ENCODE results near the gene ITGA11.

Gene ITGA11

DNA sequence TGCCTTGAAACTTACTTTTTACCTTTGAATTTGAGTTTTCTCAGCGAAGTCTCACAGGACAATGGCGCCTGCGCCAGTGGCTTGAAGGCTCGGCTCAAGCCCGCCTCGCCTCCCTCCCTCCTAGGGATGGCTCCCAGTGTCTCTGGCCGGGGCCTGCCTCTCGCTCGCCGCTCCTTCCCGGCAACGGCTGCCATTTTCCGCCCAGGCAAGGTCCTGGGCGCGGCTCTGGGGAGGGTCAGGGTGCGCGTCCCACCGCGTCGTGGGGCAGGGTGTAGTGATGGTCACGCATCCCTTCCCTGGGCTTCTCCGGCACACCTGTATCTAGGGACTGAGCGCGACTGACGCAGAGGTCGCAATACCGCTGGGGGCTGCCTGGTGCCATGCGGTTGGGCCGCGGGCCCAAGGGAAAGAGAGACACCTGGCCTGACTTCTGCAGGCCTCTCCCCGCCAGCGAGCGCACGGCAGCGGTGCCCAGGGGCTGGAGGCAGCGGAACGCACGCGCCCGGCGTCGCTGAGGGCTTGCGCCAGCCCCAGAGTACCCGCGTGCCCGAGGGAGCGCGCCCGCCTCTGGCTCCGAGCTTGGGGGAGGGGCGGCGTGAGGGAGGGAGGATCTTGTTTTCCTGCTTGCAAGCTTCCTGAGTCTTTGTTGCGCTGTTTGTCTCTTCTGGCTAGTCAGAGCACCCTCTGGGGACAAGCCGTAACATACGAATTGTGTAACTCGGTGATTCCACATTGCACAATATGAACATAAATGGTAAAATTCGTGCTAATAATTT, 175.1 kb downstream of the ITGA11 start:
- DNase-seq, result peak; percentile 98

GRCh38 chr15:68252925-68253534, 178.9 kb downstream of the ITGA11 start:
- peak; percentile 56 for DNase-seq

GRCh38 chr15:68249058-68249713, 182.8 kb downstream of the ITGA11 start:
- DNase-seq, result no peak

Data from retina (tissue), 1 donor.